GM21825 (cell line): Measurements from ENCODE around the gene MAPKAP1.

Experiments used
- ATAC-seq: cut with Tn5 transposase; IDR thresholded peaks from one replicate; pipeline ENCODE4 v1.9.1; 2021; ENCODE audit warnings: mild to moderate bottlenecking, moderate library complexity; ENCODE audit not compliant: unreplicated experiment

The MAPKAP1 gene

GRCh38 chr9:125517577-125517976 lies 189.4 kb downstream of the MAPKAP1 start:
- no peak for ATAC-seq

GRCh38 chr9:125515983-125516940 lies 190.7 kb downstream of the MAPKAP1 start:
- no peak for ATAC-seq

- no peak for ATAC-seq
Measured at GRCh38 chr9:125515281-125515680, 191.7 kb downstream of the MAPKAP1 start.

GRCh38 chr9:125514468-125514867 lies 192.5 kb downstream of the MAPKAP1 start:
- no peak for ATAC-seq

DNA sequence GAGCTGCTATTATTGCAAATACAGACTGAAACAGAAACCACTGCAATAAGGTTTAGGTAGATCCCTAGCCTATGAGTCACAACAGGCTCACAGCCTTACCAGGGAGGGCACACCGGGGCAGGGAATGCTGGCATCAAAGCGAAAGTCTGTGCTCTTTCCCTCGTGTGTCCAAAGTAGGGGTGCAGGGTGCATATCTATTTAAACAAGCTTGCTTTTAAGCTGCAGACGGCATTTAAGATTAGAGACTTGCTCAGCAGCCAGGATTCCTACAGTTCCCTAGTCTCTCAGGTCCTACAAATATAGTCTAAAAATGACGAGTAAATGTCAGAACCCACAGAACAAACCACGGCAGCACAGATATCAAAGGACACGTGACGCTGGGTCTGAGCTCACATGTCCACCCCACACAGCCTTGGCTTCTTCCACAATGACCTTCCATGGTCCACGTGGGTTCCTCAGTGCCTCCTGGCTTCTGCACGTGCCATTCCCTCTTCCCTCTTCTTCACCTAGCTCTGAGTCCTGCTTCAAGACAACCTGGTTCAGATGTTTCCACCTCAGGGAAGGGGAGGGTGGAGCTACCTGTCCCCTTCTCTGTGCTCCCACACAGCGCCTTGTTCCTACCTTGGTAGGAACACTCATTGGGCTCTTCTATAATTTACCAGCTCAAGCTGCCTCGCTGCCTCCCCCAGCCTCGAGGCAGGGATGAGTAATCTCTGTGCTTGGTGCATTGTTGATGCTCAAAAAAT lies 193.2 kb downstream of the MAPKAP1 start:
- ATAC-seq: peak; percentile 80

DNA sequence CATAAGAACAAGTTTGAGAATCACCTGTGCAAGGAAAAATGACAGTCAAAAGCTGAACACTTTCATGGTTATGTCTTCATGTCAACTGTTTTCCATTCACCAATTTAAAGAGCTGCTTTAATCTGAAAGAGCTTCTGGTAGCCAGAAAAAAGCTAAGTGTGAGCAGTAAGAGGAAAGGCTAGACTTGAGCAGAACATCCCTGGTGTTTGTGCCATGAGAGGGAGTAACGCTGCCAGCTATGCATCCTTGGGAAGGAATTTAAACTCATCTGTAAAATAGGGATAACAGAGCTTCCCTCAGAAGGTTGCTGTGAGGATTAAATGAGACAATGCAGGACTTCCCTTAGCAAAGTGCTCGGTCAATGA lies 193.7 kb downstream of the MAPKAP1 start:
- no peak for ATAC-seq

DNA sequence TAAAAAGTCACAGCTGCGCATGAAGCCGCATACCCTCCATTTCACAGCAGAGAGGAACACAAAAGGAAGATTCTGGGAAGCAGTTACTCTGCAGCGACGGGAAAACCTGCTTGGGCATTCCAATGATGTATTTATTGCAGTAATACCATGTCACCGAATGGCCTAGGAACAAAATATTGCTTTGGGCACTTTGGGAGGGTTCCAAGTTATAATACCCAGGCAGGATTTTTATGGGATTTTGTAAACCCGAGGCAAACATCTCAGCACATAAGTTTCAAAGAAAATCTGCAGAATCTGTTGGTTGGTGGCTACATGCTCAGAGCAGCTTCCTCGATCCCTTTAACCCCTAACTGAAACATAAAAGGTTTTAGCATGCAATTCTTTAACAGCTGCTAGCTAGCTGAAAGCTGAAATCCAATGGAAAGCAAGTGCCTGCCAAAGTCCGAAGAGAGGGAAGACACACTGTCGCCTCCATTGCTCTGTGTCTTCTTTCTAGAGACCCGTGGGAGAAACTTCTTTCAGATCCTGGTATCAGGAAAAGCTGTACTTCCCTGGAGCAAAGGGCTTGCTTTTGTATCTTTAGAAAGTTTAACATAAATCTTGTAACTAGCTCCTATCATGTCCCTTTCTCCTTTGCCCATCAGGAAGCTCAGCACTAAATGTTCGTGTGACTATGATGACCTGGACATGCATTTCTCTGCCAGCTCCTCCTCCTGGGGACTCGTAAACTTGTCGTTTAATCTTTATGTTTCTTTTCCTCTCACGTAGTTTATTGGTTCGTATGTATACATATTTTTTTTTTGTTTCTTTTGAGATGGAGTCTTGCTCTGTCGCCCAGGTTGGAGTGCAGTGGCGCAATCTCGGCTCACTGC lies 195.0 kb downstream of the MAPKAP1 start:
- ATAC-seq: no peak

- no peak for ATAC-seq
Measured at GRCh38 chr9:125510980-125511379, 196.0 kb downstream of the MAPKAP1 start.

DNA sequence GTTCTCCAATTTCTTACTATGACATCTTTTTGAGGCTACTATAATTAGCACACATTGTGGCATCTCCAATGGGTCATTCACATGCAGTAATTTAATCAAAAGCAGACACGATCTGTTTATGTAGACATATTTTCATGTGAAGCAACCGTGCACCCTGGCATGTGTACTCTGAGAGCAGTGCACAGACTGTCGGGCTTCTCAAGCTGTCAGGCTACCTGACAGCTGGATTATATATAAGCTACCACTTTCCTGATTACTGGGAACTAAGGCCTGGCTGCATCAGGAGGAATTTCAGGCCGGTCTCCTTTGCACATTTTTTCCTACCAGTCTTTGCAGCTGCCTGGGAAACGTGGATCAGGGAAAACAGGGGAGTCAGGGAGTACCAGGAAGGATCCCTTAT lies 197.5 kb downstream of the MAPKAP1 start:
- ATAC-seq: no peak

DNA sequence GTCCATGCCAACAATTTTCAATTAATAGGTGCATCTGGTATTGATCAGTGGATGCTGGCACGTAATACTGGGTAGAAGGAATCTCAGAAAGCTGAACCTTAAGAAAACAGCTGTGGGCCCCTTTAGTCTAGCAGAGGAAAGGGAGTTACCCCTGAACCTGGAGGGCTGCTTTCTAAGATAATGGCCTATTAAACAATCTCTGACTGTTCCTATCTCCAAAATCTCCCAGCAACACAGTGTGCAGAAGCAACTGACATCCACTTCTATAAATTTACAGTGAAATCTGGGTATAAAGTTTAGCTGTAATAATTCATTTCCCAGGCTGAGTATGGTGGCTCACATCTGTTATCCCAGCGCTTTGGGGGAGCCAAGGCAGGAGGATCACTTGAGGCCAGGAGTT lies 198.8 kb downstream of the MAPKAP1 start:
- ATAC-seq: no peak

- no peak for ATAC-seq
Measured at GRCh38 chr9:125507226-125507625, 199.8 kb downstream of the MAPKAP1 start.

- no peak for ATAC-seq
Measured at GRCh38 chr9:125505988-125506438, 201.0 kb downstream of the MAPKAP1 start.

GRCh38 chr9:125504616-125505015 lies 202.4 kb downstream of the MAPKAP1 start:
- ATAC-seq: no peak

GRCh38 chr9:125497906-125498305 lies 209.1 kb downstream of the MAPKAP1 start:
- ATAC-seq: no peak

GRCh38 chr9:125497478-125497877 lies 209.5 kb downstream of the MAPKAP1 start:
- ATAC-seq: no peak

DNA sequence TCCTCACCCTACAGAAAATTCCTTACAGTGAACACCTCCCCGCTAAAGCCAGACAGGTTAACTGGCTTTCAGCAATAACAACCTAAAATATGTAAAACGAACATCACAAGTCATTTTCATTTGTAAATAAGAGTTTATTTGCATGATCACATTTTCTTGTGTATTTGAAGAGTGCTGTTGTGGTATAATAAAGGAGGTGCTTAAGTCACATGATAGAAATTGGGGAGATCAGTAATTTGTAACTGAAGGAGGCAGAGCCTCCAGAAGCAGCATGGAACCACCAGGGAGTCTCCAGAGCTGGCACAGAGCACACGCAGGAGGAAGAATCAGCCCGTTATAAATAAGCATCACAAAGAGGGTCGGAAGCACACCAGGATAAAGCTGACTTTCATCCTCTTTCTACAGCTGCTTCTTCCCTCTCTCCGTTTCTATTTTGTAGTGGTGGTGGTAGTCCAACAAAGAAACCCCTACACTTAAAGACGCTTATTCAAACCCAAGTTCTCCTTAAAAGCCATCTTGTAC lies 210.6 kb downstream of the MAPKAP1 start:
- ATAC-seq: no peak

DNA sequence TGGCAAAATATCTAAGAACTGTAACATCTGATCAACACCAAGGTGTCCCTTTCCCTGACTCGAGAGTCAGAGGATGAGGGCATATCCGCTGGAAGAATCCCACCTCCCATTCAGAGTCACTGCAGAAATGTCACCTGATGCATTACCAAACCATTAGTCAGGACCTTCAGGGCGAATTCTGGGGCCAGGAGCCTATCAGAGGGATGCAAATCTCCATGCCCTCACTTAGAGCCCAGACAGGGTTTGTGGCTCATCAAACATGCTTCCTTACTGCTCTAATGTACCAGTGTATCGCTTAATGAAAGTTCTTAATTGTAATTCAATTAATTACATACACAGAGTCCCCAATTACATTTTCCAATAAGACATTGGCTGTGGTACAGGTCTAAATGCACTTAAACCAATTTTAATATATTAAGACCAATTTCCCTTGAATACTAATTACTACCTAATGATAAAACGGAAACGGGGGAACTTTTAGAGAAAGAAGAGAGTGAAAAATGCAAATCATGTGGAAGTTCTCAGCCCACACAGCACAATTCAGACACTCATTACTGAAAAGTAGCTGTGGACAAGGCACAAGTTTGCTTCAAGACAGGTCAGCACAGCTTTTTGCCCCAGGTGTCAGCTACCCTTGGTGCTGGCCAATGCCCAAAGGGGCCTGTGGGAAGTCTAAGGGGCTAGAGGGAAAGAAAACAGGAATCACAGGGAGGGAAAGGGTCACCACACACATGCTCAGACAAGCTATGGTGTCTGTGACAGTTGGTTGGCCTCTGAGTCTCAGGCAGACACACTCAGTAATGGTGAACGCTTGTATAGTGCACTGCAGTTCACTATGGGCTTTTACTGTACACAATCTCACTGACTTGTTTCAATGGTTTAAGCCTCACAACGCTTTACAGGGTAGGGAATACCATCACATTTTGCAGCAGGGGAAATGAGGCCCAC lies 211.6 kb downstream of the MAPKAP1 start:
- no peak for ATAC-seq

GRCh38 chr9:125494653-125494915 lies 212.4 kb downstream of the MAPKAP1 start:
- no peak for ATAC-seq

- ATAC-seq: no peak
Measured at GRCh38 chr9:125493881-125494652, 212.9 kb downstream of the MAPKAP1 start.
